ENCODE results near the gene SFI1.
"Not testable (repeated sequence)": the region's sequence is repeated elsewhere in the genome, so short reads cannot be mapped to it uniquely, and the experiment has no call there.

Gene SFI1

GRCh38 chr22:31540966-31541365, 44.6 kb downstream of the SFI1 start:
- 96 to 98% methylated on average over 5 of the region's 5 CpGs for WGBS, 2 experiments
- no peaks in the 10 kb centered on the region for H3K36me3 ChIP-seq (ENCODE audit: control insufficient read depth, insufficient read depth, low read length)
- H3K27me3 ChIP-seq (ENCODE audit: control insufficient read depth, insufficient read depth, low read length, poor library complexity, severe bottlenecking), result no peaks in the 10 kb centered on the region
- H3K27ac ChIP-seq (ENCODE audit: insufficient read depth, low read depth, low read length, poor library complexity, severe bottlenecking), result no peak overlapping the region
- H3K4me3 ChIP-seq (ENCODE audit: insufficient read depth, low read depth, low read length), result no peak overlapping the region
- no peaks in the 10 kb centered on the region for H3K4me1 ChIP-seq (ENCODE audit: control insufficient read depth, insufficient read depth, low read length)
- no peaks in the 10 kb centered on the region for H3K9me3 ChIP-seq (ENCODE audit: control insufficient read depth, low read length)

DNA sequence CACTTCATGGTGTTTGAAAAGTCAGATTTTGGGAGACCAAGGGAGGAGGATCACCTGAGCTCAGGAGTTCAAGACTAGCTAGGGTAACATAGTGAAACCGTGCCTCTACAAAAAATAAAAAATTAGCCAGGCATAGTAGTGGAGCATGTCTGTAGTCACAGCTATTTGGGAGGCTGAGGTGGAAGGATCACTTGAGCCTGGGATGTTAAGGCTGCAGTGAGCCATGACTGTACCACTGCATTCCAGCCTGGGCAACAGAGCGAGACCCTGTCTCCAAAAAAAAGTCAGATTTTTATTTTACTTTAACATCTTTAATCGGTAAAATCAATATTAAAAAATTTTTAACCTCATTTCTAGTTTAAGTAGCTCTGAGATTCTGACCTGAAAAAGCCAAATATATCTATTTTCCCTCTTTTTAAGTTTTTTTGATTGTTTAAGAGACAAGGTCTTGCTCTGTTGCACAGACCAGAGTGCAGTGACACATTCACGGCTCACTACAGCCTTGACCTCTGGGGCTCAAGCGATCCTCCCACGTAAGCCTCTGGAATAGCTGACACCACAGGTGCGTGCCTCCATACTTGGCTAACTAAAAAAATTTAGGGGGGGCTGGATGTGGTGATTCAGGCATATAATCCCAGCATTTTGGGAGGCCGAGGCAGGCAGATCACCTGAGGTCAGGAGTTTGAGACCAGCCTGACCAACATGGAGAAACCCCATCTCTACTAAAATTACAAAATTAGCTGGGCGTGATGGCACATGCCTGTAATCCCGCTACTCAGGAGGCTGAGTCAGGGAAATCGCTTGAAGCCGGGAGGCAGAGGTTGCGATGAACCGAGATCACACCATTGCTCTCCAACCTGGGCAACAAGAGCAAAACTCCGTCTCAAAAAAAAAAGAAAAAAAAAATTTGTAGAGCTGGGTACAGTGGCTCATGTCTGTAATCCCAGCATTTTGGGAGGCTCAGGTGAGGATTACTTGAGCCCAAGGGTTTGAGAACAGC, 48.4 kb downstream of the SFI1 start:
- Histone ChIP-seq H3K4me1 (ENCODE audit: control insufficient read depth, insufficient read depth, low read length) (no peaks in the 10 kb centered on the region), H3K36me3 (ENCODE audit: control insufficient read depth, insufficient read depth, low read length) (no peaks in the 10 kb centered on the region), H3K27me3 (ENCODE audit: control insufficient read depth, insufficient read depth, low read length, poor library complexity, severe bottlenecking) (no peaks in the 10 kb centered on the region), H3K9me3 (ENCODE audit: control insufficient read depth, low read length) (no peaks in the 10 kb centered on the region), H3K4me3 (ENCODE audit: insufficient read depth, low read depth, low read length) (no peak overlapping the region), H3K27ac (ENCODE audit: insufficient read depth, low read depth, low read length, poor library complexity, severe bottlenecking) (no peak overlapping the region)
- WGBS, 2 experiments, result 92 to 93% methylated on average over 15 of the region's 15 CpGs

- H3K36me3 ChIP-seq (ENCODE audit: control insufficient read depth, insufficient read depth, low read length), result peaks cover 4% of the 10 kb centered on the region
- 83 to 84% methylated on average over 4 of the region's 4 CpGs for WGBS, 2 experiments
- no peaks in the 10 kb centered on the region for H3K27me3 ChIP-seq (ENCODE audit: control insufficient read depth, insufficient read depth, low read length, poor library complexity, severe bottlenecking)
- H3K9me3 ChIP-seq (ENCODE audit: control insufficient read depth, low read length), result no peaks in the 10 kb centered on the region
- H3K4me3 ChIP-seq (ENCODE audit: insufficient read depth, low read depth, low read length), result no peak overlapping the region
- H3K4me1 ChIP-seq (ENCODE audit: control insufficient read depth, insufficient read depth, low read length), result no peaks in the 10 kb centered on the region
- H3K27ac ChIP-seq (ENCODE audit: insufficient read depth, low read depth, low read length, poor library complexity, severe bottlenecking), result no peak overlapping the region
These were observed 54.6 kb downstream of the SFI1 start for GRCh38 chr22:31550871-31551370.

- no peak overlapping the region for H3K4me3 ChIP-seq (ENCODE audit: insufficient read depth, low read depth, low read length)
- 81 to 87% methylated on average over 9 of the region's 9 CpGs for WGBS, 2 experiments
- H3K36me3 ChIP-seq (ENCODE audit: control insufficient read depth, insufficient read depth, low read length), result no peaks in the 10 kb centered on the region
- no peaks in the 10 kb centered on the region for H3K9me3 ChIP-seq (ENCODE audit: control insufficient read depth, low read length)
- H3K4me1 ChIP-seq (ENCODE audit: control insufficient read depth, insufficient read depth, low read length), result no peaks in the 10 kb centered on the region
- H3K27ac ChIP-seq (ENCODE audit: insufficient read depth, low read depth, low read length, poor library complexity, severe bottlenecking), result no peak overlapping the region
- no peaks in the 10 kb centered on the region for H3K27me3 ChIP-seq (ENCODE audit: control insufficient read depth, insufficient read depth, low read length, poor library complexity, severe bottlenecking)
These were observed 60.4 kb downstream of the SFI1 start for GRCh38 chr22:31556627-31557203.

GRCh38 chr22:31558546-31558945, 62.2 kb downstream of the SFI1 start:
- not testable (repeated sequence) for H3K4me3 ChIP-seq (ENCODE audit: insufficient read depth, low read depth, low read length); H3K4me1 ChIP-seq (ENCODE audit: control insufficient read depth, insufficient read depth, low read length); H3K9me3 ChIP-seq (ENCODE audit: control insufficient read depth, low read length); H3K27me3 ChIP-seq (ENCODE audit: control insufficient read depth, insufficient read depth, low read length, poor library complexity, severe bottlenecking); H3K36me3 ChIP-seq (ENCODE audit: control insufficient read depth, insufficient read depth, low read length); H3K27ac ChIP-seq (ENCODE audit: insufficient read depth, low read depth, low read length, poor library complexity, severe bottlenecking)
- 91% methylated on average over 7 to 9 of the region's 9 CpGs for WGBS, 2 experiments

GRCh38 chr22:31561238-31561887, 65.0 kb downstream of the SFI1 start:
- H3K4me3 ChIP-seq (ENCODE audit: insufficient read depth, low read depth, low read length), result no peak overlapping the region
- WGBS, 2 experiments, result 29 to 34% methylated on average over 6 of the region's 6 CpGs

DNA sequence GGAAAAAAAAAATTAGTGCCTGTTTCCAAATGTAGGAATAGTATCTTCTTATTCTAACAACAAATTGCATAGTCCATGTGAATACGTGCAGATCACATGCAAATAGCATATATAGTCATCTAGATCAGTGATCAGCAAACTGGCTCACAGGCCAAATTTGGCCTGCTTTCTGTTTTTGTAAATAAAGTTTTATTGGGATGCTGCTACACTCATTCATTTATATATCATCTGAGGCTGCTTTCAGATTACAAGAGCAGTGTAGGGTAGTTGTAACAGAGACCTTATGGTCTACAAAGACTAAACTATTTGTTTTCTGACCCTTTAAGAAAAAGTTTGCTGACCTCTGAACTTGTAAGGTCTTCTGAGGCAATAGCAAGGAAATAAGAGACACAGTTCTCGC, 65.6 kb downstream of the SFI1 start:
- Histone ChIP-seq H3K4me3 (ENCODE audit: insufficient read depth, low read depth, low read length) (no peak overlapping the region), H3K27me3 (ENCODE audit: control insufficient read depth, insufficient read depth, low read length, poor library complexity, severe bottlenecking) (no peaks in the 10 kb centered on the region), H3K4me1 (ENCODE audit: control insufficient read depth, insufficient read depth, low read length) (no peaks in the 10 kb centered on the region), H3K9me3 (ENCODE audit: control insufficient read depth, low read length) (no peaks in the 10 kb centered on the region), H3K36me3 (ENCODE audit: control insufficient read depth, insufficient read depth, low read length) (peaks cover 2% of the 10 kb centered on the region), H3K27ac (ENCODE audit: insufficient read depth, low read depth, low read length, poor library complexity, severe bottlenecking) (no peak overlapping the region)
- 100% methylated on average over 1 to 2 of the region's 2 CpGs for WGBS, 2 experiments

More at GRCh38 chr22:31561238-31561887, 65.0 kb downstream of the SFI1 start:
- H3K4me1 ChIP-seq (ENCODE audit: control insufficient read depth, insufficient read depth, low read length), result no peaks in the 10 kb centered on the region
- H3K27ac ChIP-seq (ENCODE audit: insufficient read depth, low read depth, low read length, poor library complexity, severe bottlenecking), result no peak overlapping the region
- peaks cover 2% of the 10 kb centered on the region for H3K36me3 ChIP-seq (ENCODE audit: control insufficient read depth, insufficient read depth, low read length)
- no peaks in the 10 kb centered on the region for H3K27me3 ChIP-seq (ENCODE audit: control insufficient read depth, insufficient read depth, low read length, poor library complexity, severe bottlenecking)
- H3K9me3 ChIP-seq (ENCODE audit: control insufficient read depth, low read length), result no peaks in the 10 kb centered on the region

- H3K27me3 ChIP-seq (ENCODE audit: control insufficient read depth, insufficient read depth, low read length, poor library complexity, severe bottlenecking), result no peaks in the 10 kb centered on the region
- no peaks in the 10 kb centered on the region for H3K4me1 ChIP-seq (ENCODE audit: control insufficient read depth, insufficient read depth, low read length)
- 93 to 100% methylated on average over 1 of the region's 1 CpG for WGBS, 2 experiments
- H3K36me3 ChIP-seq (ENCODE audit: control insufficient read depth, insufficient read depth, low read length), result peaks cover 2% of the 10 kb centered on the region
- no peaks in the 10 kb centered on the region for H3K9me3 ChIP-seq (ENCODE audit: control insufficient read depth, low read length)
- H3K4me3 ChIP-seq (ENCODE audit: insufficient read depth, low read depth, low read length), result no peak overlapping the region
- no peak overlapping the region for H3K27ac ChIP-seq (ENCODE audit: insufficient read depth, low read depth, low read length, poor library complexity, severe bottlenecking)
These were observed 70.1 kb downstream of the SFI1 start for GRCh38 chr22:31566484-31566883.

GRCh38 chr22:31567196-31567595, 70.9 kb downstream of the SFI1 start:
- 94 to 100% methylated on average over 1 of the region's 1 CpG for WGBS, 2 experiments
- no peak overlapping the region for H3K4me3 ChIP-seq (ENCODE audit: insufficient read depth, low read depth, low read length)
- no peaks in the 10 kb centered on the region for H3K27me3 ChIP-seq (ENCODE audit: control insufficient read depth, insufficient read depth, low read length, poor library complexity, severe bottlenecking)
- H3K4me1 ChIP-seq (ENCODE audit: control insufficient read depth, insufficient read depth, low read length), result no peaks in the 10 kb centered on the region
- no peaks in the 10 kb centered on the region for H3K9me3 ChIP-seq (ENCODE audit: control insufficient read depth, low read length)
- peaks cover 2% of the 10 kb centered on the region for H3K36me3 ChIP-seq (ENCODE audit: control insufficient read depth, insufficient read depth, low read length)
- H3K27ac ChIP-seq (ENCODE audit: insufficient read depth, low read depth, low read length, poor library complexity, severe bottlenecking), result no peak overlapping the region

DNA sequence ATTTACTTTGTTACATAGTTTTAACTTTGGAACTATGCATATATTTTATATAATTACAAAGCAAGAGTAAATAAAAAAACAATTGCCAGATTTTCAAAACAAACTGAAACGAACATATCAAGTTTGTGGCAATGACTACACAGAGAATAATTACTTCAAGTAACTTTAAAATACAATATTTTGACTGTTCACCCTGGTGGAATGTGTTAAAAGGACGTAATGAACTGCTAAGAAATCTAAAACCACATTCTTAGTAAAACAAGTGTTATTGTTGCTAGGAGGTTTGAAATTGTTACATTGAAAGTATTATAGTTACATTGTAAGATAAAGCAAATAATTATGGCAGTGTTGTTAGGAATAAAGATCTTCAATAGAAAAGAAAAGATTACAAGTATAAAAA, 71.4 kb downstream of the SFI1 start:
- 90 to 100% methylated on average over 1 to 2 of the region's 2 CpGs for WGBS, 2 experiments
- H3K4me1 ChIP-seq (ENCODE audit: control insufficient read depth, insufficient read depth, low read length), result no peaks in the 10 kb centered on the region
- H3K36me3 ChIP-seq (ENCODE audit: control insufficient read depth, insufficient read depth, low read length), result peaks cover 2% of the 10 kb centered on the region
- no peaks in the 10 kb centered on the region for H3K27me3 ChIP-seq (ENCODE audit: control insufficient read depth, insufficient read depth, low read length, poor library complexity, severe bottlenecking)
- H3K4me3 ChIP-seq (ENCODE audit: insufficient read depth, low read depth, low read length), result no peak overlapping the region
- H3K27ac ChIP-seq (ENCODE audit: insufficient read depth, low read depth, low read length, poor library complexity, severe bottlenecking), result no peak overlapping the region
- H3K9me3 ChIP-seq (ENCODE audit: control insufficient read depth, low read length), result no peaks in the 10 kb centered on the region

Data from ectodermal cell (in vitro differentiated cells).